ENCODE measurements around the gene ZNF235. TPM values are rescaled to one million over a fixed set of nuclear protein-coding genes. Genes with fewer than 3 reads are reported as not detected.

The ZNF235 gene
- total and polyA plus RNA-seq, 2 of the 4 experiments (the other 2 are of a cell fraction), result 0.77 to 3.0 TPM

Small RNAs within 50 kb of the gene (microRNA-seq; reads per million reads assigned to microRNA genes)
- not detected for gene NDUFA3P1 (ENCODE audit: insufficient read depth, insufficient read length)

Small RNAs within 50 kb of the gene (small RNA-seq; reads per million reads assigned to genes)
- 0 reads per million in 5 experiments for gene NDUFA3P1

Other genes starting within 250 kb of the ZNF235 start
- gene ZNF284, start 232.9 kb downstream of the ZNF235 start, total RNA-seq (2012; rRNA removed), result 4.1 and 5.0 TPM in 2 replicates
- gene ZNF284, start 232.9 kb downstream of the ZNF235 start, polyA plus RNA-seq (2012; rRNA removed), result 0.96 and 1.2 TPM in 2 replicates
- 24.4 and 26.3 TPM in 2 replicates for gene ZNF224, start 210.7 kb downstream of the ZNF235 start, total RNA-seq (2012; rRNA removed)
- 5.7 and 10.3 TPM in 2 replicates for gene ZNF224, start 210.7 kb downstream of the ZNF235 start, polyA plus RNA-seq (2012; rRNA removed)
- gene ZNF225, start 191.6 kb downstream of the ZNF235 start, total RNA-seq (2012; rRNA removed), result 5.7 and 6.1 TPM in 2 replicates
- 1.1 and 1.5 TPM in 2 replicates for gene ZNF225, start 191.6 kb downstream of the ZNF235 start, polyA plus RNA-seq (2012; rRNA removed)
- 11.9 and 15.8 TPM in 2 replicates for gene ZNF234, start 163.5 kb downstream of the ZNF235 start, total RNA-seq (2012; rRNA removed)
- gene ZNF234, start 163.5 kb downstream of the ZNF235 start, polyA plus RNA-seq (2012; rRNA removed), result 2.6 and 4.0 TPM in 2 replicates
- gene ZNF226, start 139.9 kb downstream of the ZNF235 start, total RNA-seq (2012; rRNA removed), result 14.0 and 16.7 TPM in 2 replicates
- 12.6 and 15.7 TPM in 2 replicates for gene ZNF226, start 139.9 kb downstream of the ZNF235 start, polyA plus RNA-seq (2012; rRNA removed)
- gene ZNF227, start 92.5 kb downstream of the ZNF235 start, total RNA-seq (2012; rRNA removed), result 17.8 and 19.2 TPM in 2 replicates
- gene ZNF227, start 92.5 kb downstream of the ZNF235 start, polyA plus RNA-seq (2012; rRNA removed), result 3.4 and 4.9 TPM in 2 replicates
- 0.56 and 0.72 TPM in 2 replicates for gene ZNF233, start 45.1 kb downstream of the ZNF235 start, total RNA-seq (2012; rRNA removed)
- 0.26 and 0.39 TPM in 2 replicates for gene ZNF233, start 45.1 kb downstream of the ZNF235 start, polyA plus RNA-seq (2012; rRNA removed)
- 7.7 and 10.3 TPM in 2 replicates for gene ZNF112, start 51.7 kb upstream of the ZNF235 start, total RNA-seq (2012; rRNA removed)
- gene ZNF112, start 51.7 kb upstream of the ZNF235 start, polyA plus RNA-seq (2012; rRNA removed), result 1.4 and 2.1 TPM in 2 replicates
- 5.0 and 5.9 TPM in 2 replicates for gene ZNF285, start 96.6 kb upstream of the ZNF235 start, total RNA-seq (2012; rRNA removed)
- gene ZNF285, start 96.6 kb upstream of the ZNF235 start, polyA plus RNA-seq (2012; rRNA removed), result 1.4 and 1.8 TPM in 2 replicates
- gene ZNF229, start 143.4 kb upstream of the ZNF235 start, total RNA-seq (2012; rRNA removed), result 13.1 and 17.6 TPM in 2 replicates
- 3.0 and 3.4 TPM in 2 replicates for gene ZNF229, start 143.4 kb upstream of the ZNF235 start, polyA plus RNA-seq (2012; rRNA removed)
- 9.7 and 26.3 TPM in 2 replicates for gene ZNF180, start 195.5 kb upstream of the ZNF235 start, total RNA-seq (2012; rRNA removed)
- 2.8 and 3.4 TPM in 2 replicates for gene ZNF180, start 195.5 kb upstream of the ZNF235 start, polyA plus RNA-seq (2012; rRNA removed)
- not detected in 2 replicates for gene CEACAM20, start 224.7 kb upstream of the ZNF235 start, total RNA-seq (2012; rRNA removed)
- not detected in 2 replicates for gene CEACAM20, start 224.7 kb upstream of the ZNF235 start, polyA plus RNA-seq (2012; rRNA removed)

Measured in IMR-90 (cell line).